ENCODE data around the gene USP17L15.
"Not testable (repeated sequence)": the region's sequence is repeated elsewhere in the genome, so short reads cannot be mapped to it uniquely, and the experiment has no call there.

USP17L15 gene

GRCh38 chr4:9234085-9234484 is at the start of gene USP17L15:
TSS of gene USP17L15 (plus strand) at chr4:9234385. CDS start at chr4:9234385, 0 bp downstream.
- not testable (repeated sequence) for DNase-seq (ENCODE audit: low read depth, low spot score)

- not testable (repeated sequence) for DNase-seq (ENCODE audit: low read depth, low spot score)
Measured at GRCh38 chr4:9210357-9210756, 23.8 kb upstream of the USP17L15 start, which contains the start of gene USP17L10. TSS of gene USP17L10 (plus strand) at chr4:9210657. CDS start at chr4:9210657, 0 bp downstream.

- DNase-seq (ENCODE audit: low read depth, low spot score), result not testable (repeated sequence)
Measured at GRCh38 chr4:9214701-9215100, 19.5 kb upstream of the USP17L15 start.

GRCh38 chr4:9215105-9215504 is 19.1 kb upstream of the USP17L15 start, which contains the start of gene USP17L11:
TSS of gene USP17L11 (plus strand) at chr4:9215405. CDS start at chr4:9215405, 0 bp downstream.
- DNase-seq (ENCODE audit: low read depth, low spot score), result not testable (repeated sequence)

GRCh38 chr4:9219852-9220251 is 14.3 kb upstream of the USP17L15 start, which contains the start of gene USP17L12:
TSS of gene USP17L12 (plus strand) at chr4:9220152. CDS start at chr4:9220152, 0 bp downstream.
- DNase-seq (ENCODE audit: low read depth, low spot score), result not testable (repeated sequence)

GRCh38 chr4:9224596-9224995 is 9.6 kb upstream of the USP17L15 start, which contains the start of gene USP17L13:
TSS of gene USP17L13 (plus strand) at chr4:9224896. CDS start at chr4:9224896, 0 bp downstream.
- not testable (repeated sequence) for DNase-seq (ENCODE audit: low read depth, low spot score)

- not testable (repeated sequence) for DNase-seq (ENCODE audit: low read depth, low spot score)
Measured at GRCh38 chr4:9230249-9230648, 3.9 kb upstream of the USP17L15 start.

- peak; percentile 1 for DNase-seq (ENCODE audit: low read depth, low spot score)
Measured at GRCh38 chr4:9238461-9238860, 4.3 kb downstream of the USP17L15 start.

GRCh38 chr4:9243579-9243978 is 9.4 kb downstream of the USP17L15 start, which contains the start of gene USP17L17:
TSS of gene USP17L17 (plus strand) at chr4:9243879. CDS start at chr4:9243879, 0 bp downstream.
- not testable (repeated sequence) for DNase-seq (ENCODE audit: low read depth, low spot score)

GRCh38 chr4:9247953-9248680 is 13.9 kb downstream of the USP17L15 start, which contains the start of gene USP17L18:
TSS of gene USP17L18 (plus strand) at chr4:9248630. CDS start at chr4:9248630, 0 bp downstream.
- not testable (repeated sequence) for DNase-seq (ENCODE audit: low read depth, low spot score)

GRCh38 chr4:9253078-9253477 is 18.9 kb downstream of the USP17L15 start, which contains the start of gene USP17L19:
TSS of gene USP17L19 (plus strand) at chr4:9253378. CDS start at chr4:9253378, 0 bp downstream.
- not testable (repeated sequence) for DNase-seq (ENCODE audit: low read depth, low spot score)

GRCh38 chr4:9257824-9258223 is 23.6 kb downstream of the USP17L15 start, which contains the start of gene USP17L20:
TSS of gene USP17L20 (plus strand) at chr4:9258124. CDS start at chr4:9258124, 0 bp downstream.
- not testable (repeated sequence) for DNase-seq (ENCODE audit: low read depth, low spot score)

GRCh38 chr4:9262572-9262971 is 28.4 kb downstream of the USP17L15 start, which contains the start of gene USP17L21:
TSS of gene USP17L21 (plus strand) at chr4:9262872. CDS start at chr4:9262872, 0 bp downstream.
- not testable (repeated sequence) for DNase-seq (ENCODE audit: low read depth, low spot score)

GRCh38 chr4:9267319-9267718 is 33.1 kb downstream of the USP17L15 start, which contains the start of gene USP17L22:
TSS of gene USP17L22 (plus strand) at chr4:9267619. CDS start at chr4:9267619, 0 bp downstream.
- DNase-seq (ENCODE audit: low read depth, low spot score), result not testable (repeated sequence)

GRCh38 chr4:9271719-9272118 is 37.5 kb downstream of the USP17L15 start:
- DNase-seq (ENCODE audit: low read depth, low spot score), result not testable (repeated sequence)
